Measurements from ENCODE around the gene AMPH.

AMPH gene

DNA sequence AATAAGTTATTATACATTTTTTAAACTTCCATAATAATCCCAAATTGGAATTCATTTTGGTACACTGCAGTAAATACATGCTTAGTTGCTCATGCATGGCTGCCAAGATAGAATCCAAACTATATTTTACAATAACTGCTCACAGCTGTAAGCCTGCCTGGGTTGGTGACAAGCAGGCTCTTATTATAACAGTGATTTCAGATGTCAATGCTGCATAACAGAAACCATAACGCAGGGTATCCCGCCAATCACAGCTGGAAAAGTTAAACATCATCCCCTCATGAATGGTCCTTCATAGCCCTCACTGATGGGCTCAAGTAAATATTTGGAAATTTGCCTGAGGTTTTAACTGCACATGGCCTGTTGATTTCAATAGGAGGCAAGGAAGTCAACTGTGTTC lies 149.8 kb downstream of the AMPH start:
- Histone ChIP-seq H3K4me3 (ENCODE audit: insufficient read depth, low read depth, low read length, poor library complexity, severe bottlenecking) (no peak overlapping the region), H3K9me3 (ENCODE audit: control insufficient read depth, low read length) (no peaks in the 10 kb centered on the region), H3K4me1 (ENCODE audit: control insufficient read depth, insufficient read depth, low read length, poor library complexity, severe bottlenecking) (no peaks in the 10 kb centered on the region), H3K27me3 (replicated peaks; ENCODE audit: control insufficient read depth, insufficient read depth, low read length, poor library complexity, severe bottlenecking) (no peaks in the 10 kb centered on the region), H3K27ac (ENCODE audit: insufficient read depth, low read length, poor library complexity, severe bottlenecking) (no peak overlapping the region), H3K36me3 (ENCODE audit: control insufficient read depth, insufficient read depth, low read length) (no peaks in the 10 kb centered on the region)
- DNase-seq: no peak

DNA sequence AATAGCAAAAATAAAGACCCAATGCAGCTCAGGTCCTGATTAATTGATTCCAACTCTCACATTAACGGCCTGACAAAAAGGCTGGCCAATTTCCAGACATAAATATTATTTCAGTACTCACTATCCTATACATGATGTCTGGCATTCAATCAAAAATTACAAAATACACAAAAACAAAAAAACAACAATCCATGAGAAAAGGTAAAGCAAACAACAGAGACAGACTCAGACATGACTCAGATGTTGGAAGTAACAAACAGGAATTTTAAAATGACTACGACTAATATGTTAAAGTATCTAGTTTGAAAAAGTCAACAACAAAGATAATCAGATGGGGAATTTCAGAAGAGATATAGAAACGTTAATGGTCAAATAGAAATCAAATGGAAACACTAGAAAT lies 152.8 kb downstream of the AMPH start:
- Histone ChIP-seq H3K4me3 (ENCODE audit: insufficient read depth, low read depth, low read length, poor library complexity, severe bottlenecking) (no peak overlapping the region), H3K36me3 (ENCODE audit: control insufficient read depth, insufficient read depth, low read length) (no peaks in the 10 kb centered on the region), H3K9me3 (ENCODE audit: control insufficient read depth, low read length) (no peaks in the 10 kb centered on the region), H3K27ac (ENCODE audit: insufficient read depth, low read length, poor library complexity, severe bottlenecking) (no peak overlapping the region), H3K4me1 (ENCODE audit: control insufficient read depth, insufficient read depth, low read length, poor library complexity, severe bottlenecking) (no peaks in the 10 kb centered on the region), H3K27me3 (replicated peaks; ENCODE audit: control insufficient read depth, insufficient read depth, low read length, poor library complexity, severe bottlenecking) (no peaks in the 10 kb centered on the region)
- no peak for DNase-seq

DNA sequence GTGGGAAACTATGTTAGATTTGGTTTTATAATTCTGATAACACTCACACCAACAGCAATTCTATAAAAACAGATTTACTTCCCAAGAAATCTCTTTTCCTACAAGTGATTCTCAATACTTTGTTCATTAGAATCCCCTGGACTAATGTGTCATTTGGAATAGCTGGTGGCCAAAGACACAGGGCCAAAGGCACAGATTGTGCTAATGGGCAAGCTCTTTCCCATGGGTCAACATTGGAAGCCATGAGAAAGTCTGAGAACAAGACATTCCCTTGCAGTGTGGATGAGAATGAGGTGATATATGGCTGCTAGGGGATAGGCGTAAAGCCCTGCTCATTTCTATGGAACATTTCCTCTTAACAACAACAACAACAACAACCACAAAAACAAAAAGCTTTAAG lies 153.8 kb downstream of the AMPH start:
- H3K4me3 ChIP-seq (ENCODE audit: insufficient read depth, low read depth, low read length, poor library complexity, severe bottlenecking): no peak overlapping the region
- H3K27ac ChIP-seq (ENCODE audit: insufficient read depth, low read length, poor library complexity, severe bottlenecking): no peak overlapping the region
- DNase-seq: no peak
- no peaks in the 10 kb centered on the region for H3K4me1 ChIP-seq (ENCODE audit: control insufficient read depth, insufficient read depth, low read length, poor library complexity, severe bottlenecking)
- no peaks in the 10 kb centered on the region for H3K9me3 ChIP-seq (ENCODE audit: control insufficient read depth, low read length)
- H3K27me3 ChIP-seq (replicated peaks; ENCODE audit: control insufficient read depth, insufficient read depth, low read length, poor library complexity, severe bottlenecking): no peaks in the 10 kb centered on the region
- H3K36me3 ChIP-seq (ENCODE audit: control insufficient read depth, insufficient read depth, low read length): no peaks in the 10 kb centered on the region

DNA sequence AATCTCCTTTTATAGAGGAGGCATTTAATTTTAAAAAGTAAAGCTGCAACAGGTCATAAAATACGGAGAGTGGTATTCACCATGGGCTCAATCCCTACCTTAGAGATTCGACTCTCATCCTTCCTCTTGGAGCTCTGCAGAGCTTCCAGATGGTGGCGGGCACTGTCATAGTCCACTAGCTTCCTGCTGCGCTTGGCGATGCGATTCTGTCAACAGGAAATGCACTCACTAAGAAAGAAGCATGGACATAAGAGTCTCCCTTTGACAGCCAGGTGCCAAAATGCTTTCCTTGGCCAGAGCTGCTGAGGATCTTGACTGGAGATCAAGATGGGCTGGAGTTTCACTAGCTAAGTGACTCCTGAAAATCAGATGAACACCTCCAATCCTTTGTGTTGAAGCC lies 154.4 kb downstream of the AMPH start:
- H3K9me3 ChIP-seq (ENCODE audit: control insufficient read depth, low read length): no peaks in the 10 kb centered on the region
- no peaks in the 10 kb centered on the region for H3K4me1 ChIP-seq (ENCODE audit: control insufficient read depth, insufficient read depth, low read length, poor library complexity, severe bottlenecking)
- no peaks in the 10 kb centered on the region for H3K27me3 ChIP-seq (replicated peaks; ENCODE audit: control insufficient read depth, insufficient read depth, low read length, poor library complexity, severe bottlenecking)
- no peak overlapping the region for H3K4me3 ChIP-seq (ENCODE audit: insufficient read depth, low read depth, low read length, poor library complexity, severe bottlenecking)
- DNase-seq: no peak
- no peak overlapping the region for H3K27ac ChIP-seq (ENCODE audit: insufficient read depth, low read length, poor library complexity, severe bottlenecking)
- no peaks in the 10 kb centered on the region for H3K36me3 ChIP-seq (ENCODE audit: control insufficient read depth, insufficient read depth, low read length)

DNA sequence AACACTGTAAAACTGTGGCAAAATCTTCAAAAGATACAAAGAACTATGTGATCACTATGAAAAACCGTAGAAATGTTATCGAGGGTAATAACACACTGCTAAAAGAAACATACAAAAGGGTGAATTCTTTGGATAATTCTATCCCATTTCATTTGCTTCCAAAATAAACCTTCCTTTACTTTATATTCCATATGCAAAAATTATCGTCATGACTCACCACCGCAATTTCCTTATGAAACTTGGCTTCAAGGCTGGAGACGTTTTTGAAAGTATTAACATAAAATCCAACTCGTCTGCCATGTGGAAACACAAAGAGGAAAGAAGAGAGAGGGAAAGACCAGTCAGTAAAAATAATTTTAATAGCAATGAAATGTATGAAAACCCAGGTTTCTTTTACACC lies 165.2 kb downstream of the AMPH start:
- H3K4me1 ChIP-seq (ENCODE audit: control insufficient read depth, insufficient read depth, low read length, poor library complexity, severe bottlenecking): no peaks in the 10 kb centered on the region
- H3K4me3 ChIP-seq (ENCODE audit: insufficient read depth, low read depth, low read length, poor library complexity, severe bottlenecking): no peak overlapping the region
- no peaks in the 10 kb centered on the region for H3K36me3 ChIP-seq (ENCODE audit: control insufficient read depth, insufficient read depth, low read length)
- H3K27ac ChIP-seq (ENCODE audit: insufficient read depth, low read length, poor library complexity, severe bottlenecking): no peak overlapping the region
- H3K27me3 ChIP-seq (replicated peaks; ENCODE audit: control insufficient read depth, insufficient read depth, low read length, poor library complexity, severe bottlenecking): no peaks in the 10 kb centered on the region
- DNase-seq: no peak
- H3K9me3 ChIP-seq (ENCODE audit: control insufficient read depth, low read length): no peaks in the 10 kb centered on the region

DNA sequence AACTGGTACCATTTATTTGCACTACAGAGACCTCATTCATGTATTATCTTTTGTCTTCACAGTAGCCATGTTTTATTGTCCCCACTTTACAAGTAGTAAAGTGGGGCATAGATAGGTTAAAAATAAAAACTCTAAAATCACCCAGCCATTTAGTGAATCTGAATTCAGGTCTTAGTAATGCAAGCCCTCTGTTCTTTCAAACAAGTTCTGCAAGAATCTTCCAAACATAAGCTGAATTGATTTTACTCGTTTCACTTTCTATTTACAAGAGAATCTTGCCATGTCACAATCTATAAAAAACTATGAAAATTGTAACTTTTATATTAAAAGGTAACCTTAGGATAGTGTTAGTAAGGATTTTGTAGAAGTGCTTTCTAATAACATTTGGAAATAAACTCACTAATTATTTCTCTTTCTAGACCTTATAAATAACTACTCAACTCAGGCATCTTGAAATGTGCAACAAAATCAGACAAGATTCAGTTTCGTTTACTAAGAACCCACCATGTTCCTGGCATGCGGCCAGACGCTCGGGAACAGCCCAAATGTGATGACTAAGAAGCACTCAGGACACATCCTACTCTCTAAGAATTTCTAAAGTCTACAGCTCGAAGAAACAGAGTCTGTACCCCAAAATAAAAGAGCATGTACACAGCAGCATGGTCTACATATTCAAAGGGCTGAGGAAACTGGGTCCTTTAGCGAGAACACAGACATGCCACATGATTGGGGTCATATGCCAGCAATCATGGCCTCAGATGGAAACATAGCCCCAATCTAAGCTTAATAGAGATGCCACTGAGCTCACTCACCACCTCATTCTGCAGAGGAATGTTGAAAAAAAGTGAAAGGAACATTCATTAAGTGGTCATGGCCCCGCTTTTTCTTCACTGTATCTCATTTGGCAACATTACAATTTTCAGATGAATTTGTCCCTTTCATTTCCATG lies 167.6 kb downstream of the AMPH start:
- H3K27ac ChIP-seq (ENCODE audit: insufficient read depth, low read length, poor library complexity, severe bottlenecking): no peak overlapping the region

DNA sequence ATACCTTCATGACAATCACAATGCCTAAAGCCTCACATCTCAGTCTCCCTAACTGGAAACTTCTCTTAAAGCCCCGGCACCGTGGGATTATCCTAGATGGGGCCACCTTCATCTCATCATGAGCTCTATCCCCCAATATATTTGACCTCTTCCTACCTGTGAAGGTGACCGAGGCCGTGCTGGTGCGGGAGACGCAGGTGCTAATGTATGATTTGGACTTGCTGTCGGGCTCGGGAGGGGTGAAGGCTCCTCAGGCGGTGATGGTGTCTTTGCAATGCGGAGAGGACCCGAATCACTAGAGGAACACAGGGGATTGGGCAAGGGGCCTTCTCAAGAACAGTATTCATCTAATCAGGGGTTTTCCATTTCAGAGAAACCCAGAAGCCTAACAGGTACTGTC lies 168.4 kb downstream of the AMPH start:
- Histone ChIP-seq H3K27ac (ENCODE audit: insufficient read depth, low read length, poor library complexity, severe bottlenecking) (no peak overlapping the region), H3K9me3 (ENCODE audit: control insufficient read depth, low read length) (no peaks in the 10 kb centered on the region), H3K27me3 (replicated peaks; ENCODE audit: control insufficient read depth, insufficient read depth, low read length, poor library complexity, severe bottlenecking) (no peaks in the 10 kb centered on the region), H3K4me1 (ENCODE audit: control insufficient read depth, insufficient read depth, low read length, poor library complexity, severe bottlenecking) (no peaks in the 10 kb centered on the region), H3K4me3 (ENCODE audit: insufficient read depth, low read depth, low read length, poor library complexity, severe bottlenecking) (no peak overlapping the region), H3K36me3 (ENCODE audit: control insufficient read depth, insufficient read depth, low read length) (no peaks in the 10 kb centered on the region)
- no peak for DNase-seq

More for the DNA sequence above, 167.6 kb downstream of the AMPH start:
- Histone ChIP-seq H3K4me3 (ENCODE audit: insufficient read depth, low read depth, low read length, poor library complexity, severe bottlenecking) (no peak overlapping the region), H3K27me3 (replicated peaks; ENCODE audit: control insufficient read depth, insufficient read depth, low read length, poor library complexity, severe bottlenecking) (no peaks in the 10 kb centered on the region), H3K9me3 (ENCODE audit: control insufficient read depth, low read length) (no peaks in the 10 kb centered on the region), H3K36me3 (ENCODE audit: control insufficient read depth, insufficient read depth, low read length) (no peaks in the 10 kb centered on the region), H3K4me1 (ENCODE audit: control insufficient read depth, insufficient read depth, low read length, poor library complexity, severe bottlenecking) (no peaks in the 10 kb centered on the region)
- DNase-seq: peak in 2 of 3 donors; percentile 31 to 50

DNA sequence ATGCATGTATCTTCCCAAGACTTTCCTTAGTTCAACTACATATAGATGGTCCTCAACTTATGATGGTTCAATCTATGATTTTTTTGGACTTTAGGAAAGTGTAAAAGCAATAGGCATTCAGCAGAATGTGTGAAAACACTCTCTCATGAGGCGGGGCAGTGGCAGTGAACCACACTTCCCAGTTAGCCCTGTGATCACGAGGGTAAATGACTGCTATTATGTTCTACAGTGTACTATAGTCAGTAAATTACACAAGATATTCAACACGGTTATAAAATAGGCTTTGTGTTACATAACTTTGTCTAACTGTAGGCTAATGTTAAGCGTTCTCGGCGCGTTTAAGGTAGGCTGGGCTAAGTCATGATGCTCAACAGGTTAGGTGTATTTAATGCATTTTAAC lies 169.3 kb downstream of the AMPH start:
- Histone ChIP-seq H3K4me3 (ENCODE audit: insufficient read depth, low read depth, low read length, poor library complexity, severe bottlenecking) (no peak overlapping the region), H3K9me3 (ENCODE audit: control insufficient read depth, low read length) (no peaks in the 10 kb centered on the region), H3K27me3 (replicated peaks; ENCODE audit: control insufficient read depth, insufficient read depth, low read length, poor library complexity, severe bottlenecking) (no peaks in the 10 kb centered on the region), H3K4me1 (ENCODE audit: control insufficient read depth, insufficient read depth, low read length, poor library complexity, severe bottlenecking) (no peaks in the 10 kb centered on the region), H3K27ac (ENCODE audit: insufficient read depth, low read length, poor library complexity, severe bottlenecking) (no peak overlapping the region), H3K36me3 (ENCODE audit: control insufficient read depth, insufficient read depth, low read length) (no peaks in the 10 kb centered on the region)
- no peak for DNase-seq

DNA sequence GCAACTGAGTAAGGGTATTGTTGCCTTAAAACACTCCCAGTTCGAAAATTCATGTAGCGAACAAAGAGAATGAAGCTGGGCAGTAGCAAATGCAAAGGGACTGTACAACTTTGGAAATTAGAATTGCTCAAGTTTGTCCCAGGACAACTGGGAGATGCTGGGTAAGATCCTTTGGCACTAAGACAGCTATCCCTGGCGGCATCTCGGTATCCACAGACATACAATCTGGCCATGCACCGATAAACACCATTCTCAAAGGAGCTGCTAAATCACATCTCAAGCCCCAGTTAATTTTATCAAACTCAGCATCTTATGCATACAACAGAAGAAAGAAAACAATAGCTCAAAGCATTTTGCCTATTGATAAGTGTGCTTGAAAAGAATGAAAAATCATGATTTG lies 177.3 kb downstream of the AMPH start:
- no peak overlapping the region for H3K4me3 ChIP-seq (ENCODE audit: insufficient read depth, low read depth, low read length, poor library complexity, severe bottlenecking)
- H3K9me3 ChIP-seq (ENCODE audit: control insufficient read depth, low read length): no peaks in the 10 kb centered on the region
- H3K27me3 ChIP-seq (replicated peaks; ENCODE audit: control insufficient read depth, insufficient read depth, low read length, poor library complexity, severe bottlenecking): peaks cover 3% of the 10 kb centered on the region
- H3K27ac ChIP-seq (ENCODE audit: insufficient read depth, low read length, poor library complexity, severe bottlenecking): no peak overlapping the region
- H3K4me1 ChIP-seq (ENCODE audit: control insufficient read depth, insufficient read depth, low read length, poor library complexity, severe bottlenecking): no peaks in the 10 kb centered on the region
- no peaks in the 10 kb centered on the region for H3K36me3 ChIP-seq (ENCODE audit: control insufficient read depth, insufficient read depth, low read length)
- DNase-seq: no peak

DNA sequence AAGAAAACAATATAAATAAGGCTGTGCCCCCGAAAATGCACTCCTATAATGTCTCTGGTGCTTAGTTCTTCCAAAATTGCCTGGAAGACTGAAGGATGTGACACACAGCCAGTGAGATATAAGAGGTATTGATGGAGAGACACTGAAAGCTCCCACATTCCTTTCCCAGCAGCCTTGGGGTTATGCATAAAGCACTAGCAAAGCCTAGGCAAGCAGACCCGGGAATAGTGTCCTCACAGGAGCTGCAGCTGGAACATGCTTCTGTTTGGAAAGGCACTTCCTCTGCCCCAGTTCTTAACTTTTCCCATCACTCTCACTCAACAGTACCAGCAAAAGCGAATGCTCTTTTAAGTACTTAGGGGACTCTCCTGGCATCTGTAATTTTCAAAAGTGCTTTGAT lies 178.0 kb downstream of the AMPH start:
- Histone ChIP-seq H3K9me3 (ENCODE audit: control insufficient read depth, low read length) (no peaks in the 10 kb centered on the region), H3K36me3 (ENCODE audit: control insufficient read depth, insufficient read depth, low read length) (no peaks in the 10 kb centered on the region), H3K4me3 (ENCODE audit: insufficient read depth, low read depth, low read length, poor library complexity, severe bottlenecking) (no peak overlapping the region), H3K4me1 (ENCODE audit: control insufficient read depth, insufficient read depth, low read length, poor library complexity, severe bottlenecking) (no peaks in the 10 kb centered on the region), H3K27ac (ENCODE audit: insufficient read depth, low read length, poor library complexity, severe bottlenecking) (no peak overlapping the region), H3K27me3 (replicated peaks; ENCODE audit: control insufficient read depth, insufficient read depth, low read length, poor library complexity, severe bottlenecking) (peaks cover 3% of the 10 kb centered on the region)
- DNase-seq: no peak

Data from effector memory CD4-positive, alpha-beta T cell (primary cell).